GM21737 (cell line): ENCODE measurements around the gene SYNGR4.

Source experiments
- ATAC-seq: cut with Tn5 transposase; IDR thresholded peaks from one replicate; pipeline ENCODE4 v1.9.1; 2021; ENCODE audit warnings: mild to moderate bottlenecking, moderate library complexity; ENCODE audit not compliant: unreplicated experiment

SYNGR4 gene

GRCh38 chr19:48341515-48342413 is 22.4 kb upstream of the SYNGR4 start:
- no peak for ATAC-seq

DNA sequence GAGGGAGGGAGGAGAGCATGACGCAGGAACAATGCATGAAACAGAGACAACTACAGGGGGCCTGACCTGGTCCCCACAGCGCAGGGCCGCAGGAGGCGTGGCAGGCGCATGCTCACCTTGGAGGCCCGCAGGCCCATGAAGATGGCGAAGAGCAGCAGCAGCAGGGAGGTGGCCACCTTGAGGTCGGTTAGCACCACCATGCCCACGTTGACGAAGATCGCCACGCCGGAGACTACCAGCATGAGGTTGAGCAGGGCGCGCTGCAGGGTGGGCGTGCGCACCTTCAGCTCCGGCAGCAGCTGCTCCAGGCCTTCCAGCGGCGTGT is 21.8 kb upstream of the SYNGR4 start:
- ATAC-seq, result no peak

DNA sequence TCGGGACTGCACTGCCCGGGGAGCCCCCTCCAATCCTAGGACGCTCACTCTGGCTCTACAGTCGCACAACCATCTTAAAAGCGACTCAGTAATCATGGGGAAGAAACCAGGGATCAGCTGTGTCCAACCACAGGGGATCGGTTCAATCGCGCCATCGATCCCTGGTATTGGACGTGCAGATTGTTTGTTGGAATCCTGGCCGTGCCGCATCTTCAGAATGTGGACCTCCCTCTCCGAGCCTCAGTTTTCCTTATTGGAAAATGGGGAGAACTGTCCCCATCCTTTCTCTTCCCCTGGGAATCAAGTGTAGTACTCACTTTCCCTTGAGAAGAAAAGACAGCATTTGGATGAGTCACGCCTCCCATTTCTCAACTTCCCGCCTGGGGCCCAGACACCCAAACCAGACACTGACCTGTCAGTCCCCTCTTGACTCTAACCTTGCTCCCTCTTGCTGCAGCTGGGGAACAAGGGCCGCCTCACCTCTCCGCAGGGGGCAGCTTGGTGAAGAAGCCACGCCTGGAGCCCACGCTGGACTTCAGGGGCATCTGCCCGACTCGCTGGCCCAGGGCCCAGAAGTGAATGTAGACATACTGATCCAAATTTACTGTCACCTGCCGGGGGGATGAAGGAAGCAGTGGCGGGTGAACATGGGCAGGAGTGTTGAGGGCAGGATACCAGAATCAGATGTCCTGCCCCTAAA is 21.2 kb upstream of the SYNGR4 start:
- ATAC-seq, result no peak

DNA sequence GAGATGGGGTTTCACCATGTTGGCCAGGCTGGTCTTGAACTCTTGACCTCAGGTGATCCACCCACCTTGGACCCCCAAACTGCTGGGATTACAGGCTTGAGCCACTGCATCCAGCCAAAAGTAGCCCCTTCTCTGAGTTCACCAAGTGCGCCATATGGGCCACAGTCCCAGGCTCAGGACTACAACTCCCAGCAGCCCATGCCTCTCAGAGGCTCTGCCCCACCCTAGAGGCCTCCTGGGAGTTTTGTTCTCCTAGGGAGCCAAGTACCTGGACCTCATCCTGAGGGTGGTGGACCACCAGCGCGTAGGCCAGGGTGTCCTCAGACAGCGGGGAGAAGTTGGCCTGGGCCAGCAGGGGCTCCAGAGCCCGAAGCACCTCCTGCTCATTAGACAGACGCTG is 19.3 kb upstream of the SYNGR4 start:
- no peak for ATAC-seq

DNA sequence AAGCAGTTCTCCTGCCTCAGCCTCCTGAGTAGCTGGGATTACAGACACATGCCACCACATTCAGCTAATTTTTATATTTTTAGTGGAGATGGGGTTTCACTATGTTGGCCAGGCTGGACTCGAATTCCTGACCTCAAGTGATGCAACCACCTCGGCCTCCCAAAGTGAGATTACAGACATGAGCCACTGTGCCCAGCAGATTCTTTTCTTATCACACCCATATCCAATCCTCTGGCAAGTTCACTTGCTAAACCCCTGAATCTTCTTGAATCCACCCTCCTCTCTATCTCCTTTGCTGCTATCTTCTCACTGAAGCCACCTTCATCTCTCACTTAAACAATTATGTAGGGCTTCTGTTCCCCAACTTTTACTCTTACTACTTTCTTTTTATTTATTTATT is 18.0 kb upstream of the SYNGR4 start:
- ATAC-seq, result no peak

DNA sequence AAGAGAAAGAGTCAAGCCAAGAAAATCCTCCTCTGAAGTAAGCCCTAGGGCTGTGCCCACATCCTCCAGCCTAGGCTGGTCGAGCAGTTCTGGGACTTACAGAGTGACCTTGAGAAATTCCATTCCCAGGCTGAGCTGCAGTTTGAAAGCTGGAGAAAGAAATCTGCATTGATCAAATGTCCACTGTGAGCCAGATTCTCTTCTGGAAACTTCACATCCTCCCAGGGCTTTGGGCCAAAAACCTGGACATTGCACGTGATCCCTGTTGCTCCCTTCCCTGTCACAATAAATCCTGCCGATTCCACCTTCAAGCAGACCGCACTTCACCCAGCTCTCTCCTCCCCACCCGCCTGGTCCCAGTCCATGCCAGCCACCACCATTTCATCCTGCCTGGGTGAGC is 16.1 kb upstream of the SYNGR4 start:
- no peak for ATAC-seq

DNA sequence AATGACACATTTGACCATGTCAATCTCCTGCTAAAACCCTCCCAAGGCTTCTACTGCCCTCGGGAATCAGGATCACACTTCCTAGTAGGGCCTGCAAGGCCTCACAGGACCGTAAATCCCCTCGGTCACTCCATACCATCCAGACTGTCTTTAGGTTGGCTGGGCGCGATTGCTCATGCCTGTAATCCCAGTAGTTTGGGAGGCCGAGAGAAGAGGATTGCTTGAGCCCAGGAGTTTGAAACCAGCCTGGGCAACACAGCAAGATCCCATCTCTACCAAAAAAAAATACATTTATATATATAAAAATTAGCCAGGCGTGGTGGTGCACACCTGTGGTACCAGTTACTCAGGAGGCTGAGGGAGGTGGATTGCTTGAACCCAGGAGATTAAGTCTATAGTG is 15.4 kb upstream of the SYNGR4 start:
- ATAC-seq, result no peak

- no peak for ATAC-seq
These were observed 13.3 kb upstream of the SYNGR4 start for GRCh38 chr19:48350856-48351255.

- ATAC-seq, result no peak
These were observed 12.8 kb upstream of the SYNGR4 start for GRCh38 chr19:48351341-48351752.

DNA sequence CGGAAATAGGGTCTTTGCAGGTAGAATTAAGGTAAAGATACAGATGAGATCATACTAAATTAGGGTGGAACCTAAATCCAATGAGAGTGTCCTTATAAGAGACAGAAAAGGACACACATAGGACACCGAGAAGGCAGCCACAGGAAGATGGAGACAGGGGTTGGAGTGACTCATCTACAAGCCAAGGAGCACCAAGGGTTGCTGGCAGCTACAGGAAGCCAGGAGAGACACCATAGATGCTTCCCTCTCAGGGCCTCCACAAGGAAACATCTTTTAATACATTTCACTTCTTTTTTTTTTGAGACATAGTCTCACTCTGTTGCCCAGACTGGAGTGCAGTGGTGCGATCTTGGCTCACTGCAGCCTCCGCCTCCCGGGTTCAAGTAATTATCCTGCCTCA is 10.5 kb upstream of the SYNGR4 start:
- ATAC-seq, result no peak

DNA sequence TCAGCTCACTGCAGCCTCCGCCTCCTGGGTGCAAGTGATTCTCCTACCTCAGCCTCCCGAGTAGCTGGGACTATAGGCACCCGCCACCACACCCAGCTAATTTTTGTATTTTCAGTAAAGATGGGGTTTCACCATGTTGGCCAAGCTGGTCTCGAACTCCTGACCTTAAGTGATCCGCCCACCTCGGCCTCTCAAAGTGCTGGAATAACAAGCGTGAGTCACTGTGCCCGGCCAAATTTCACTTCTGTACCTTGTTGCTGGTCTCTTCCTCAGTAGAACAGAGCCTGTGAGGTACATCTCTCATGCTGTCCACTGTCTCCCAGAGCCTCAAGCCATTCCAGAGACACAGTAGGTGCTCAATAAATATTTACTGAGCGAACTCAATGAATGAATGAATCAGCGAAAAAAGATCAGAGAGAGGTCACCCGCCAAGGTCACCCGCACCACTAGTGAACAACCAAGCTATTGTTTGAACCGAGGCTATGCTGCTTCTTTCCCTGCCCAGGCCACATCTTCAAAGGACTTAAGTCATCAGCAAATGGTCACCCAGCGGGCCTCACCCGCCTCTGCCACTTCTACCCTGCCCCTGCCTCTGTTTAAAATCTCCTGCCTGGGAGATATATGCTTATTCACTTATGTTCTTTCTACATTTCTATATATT is 9.7 kb upstream of the SYNGR4 start:
- no peak for ATAC-seq

- ATAC-seq, result no peak
These were observed 8.7 kb upstream of the SYNGR4 start for GRCh38 chr19:48355365-48355954.

DNA sequence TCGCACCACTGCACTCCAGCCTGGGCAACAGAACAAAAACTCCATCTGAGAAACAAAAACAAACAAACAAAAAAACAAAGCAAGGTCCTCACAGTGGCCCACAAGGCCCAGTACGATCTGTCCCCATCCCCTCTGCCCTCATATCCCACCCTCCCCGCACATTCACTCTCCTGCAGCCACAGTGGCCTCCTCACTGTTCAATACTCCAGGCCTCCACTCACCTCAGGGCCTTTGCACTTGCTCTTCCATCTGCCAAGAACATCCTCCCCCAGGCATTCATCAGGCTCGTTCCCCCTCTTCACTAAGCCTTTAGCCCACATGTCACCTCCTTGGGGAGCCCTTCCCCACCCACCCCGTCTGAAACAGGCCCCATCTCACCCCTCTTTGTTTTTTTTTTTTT is 5.0 kb upstream of the SYNGR4 start:
- ATAC-seq, result no peak

DNA sequence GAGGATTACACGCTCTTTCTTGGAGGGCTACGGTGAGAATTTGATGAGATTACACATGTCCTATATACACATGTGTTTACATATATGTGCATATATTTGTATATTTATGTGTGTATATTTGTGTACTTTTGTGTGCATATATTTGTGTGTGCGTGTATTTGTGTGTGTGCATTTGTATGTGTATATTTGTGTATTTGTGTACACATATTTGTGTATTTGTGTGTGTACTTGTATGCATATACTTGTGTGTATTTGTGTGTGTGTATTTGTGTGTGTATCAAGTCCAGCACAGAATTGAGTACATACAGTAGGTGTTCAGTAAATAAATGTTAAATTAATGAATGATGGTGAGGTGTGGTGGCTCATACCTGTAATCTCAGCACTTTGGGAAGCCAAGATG is 2.3 kb upstream of the SYNGR4 start:
- no peak for ATAC-seq

GRCh38 chr19:48362716-48363499 is 1.3 kb upstream of the SYNGR4 start:
- peak; percentile 59 for ATAC-seq

DNA sequence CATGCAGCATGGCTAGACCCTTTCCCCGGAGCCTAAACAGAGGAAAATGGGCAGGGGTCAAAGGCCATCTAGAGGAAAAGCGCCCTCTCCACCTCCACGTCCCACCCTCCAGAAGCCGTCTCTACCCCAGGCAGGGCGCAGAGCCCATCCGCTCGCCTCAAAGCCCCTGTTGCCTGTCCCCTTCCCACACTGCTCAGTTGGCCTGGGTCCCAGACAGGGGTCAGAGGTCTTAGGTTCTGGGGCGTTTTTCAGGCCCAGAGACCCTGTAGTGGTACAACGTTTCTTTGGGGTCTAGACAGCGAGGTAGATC is 712 bp upstream of the SYNGR4 start:
- peak; percentile 2 for ATAC-seq

DNA sequence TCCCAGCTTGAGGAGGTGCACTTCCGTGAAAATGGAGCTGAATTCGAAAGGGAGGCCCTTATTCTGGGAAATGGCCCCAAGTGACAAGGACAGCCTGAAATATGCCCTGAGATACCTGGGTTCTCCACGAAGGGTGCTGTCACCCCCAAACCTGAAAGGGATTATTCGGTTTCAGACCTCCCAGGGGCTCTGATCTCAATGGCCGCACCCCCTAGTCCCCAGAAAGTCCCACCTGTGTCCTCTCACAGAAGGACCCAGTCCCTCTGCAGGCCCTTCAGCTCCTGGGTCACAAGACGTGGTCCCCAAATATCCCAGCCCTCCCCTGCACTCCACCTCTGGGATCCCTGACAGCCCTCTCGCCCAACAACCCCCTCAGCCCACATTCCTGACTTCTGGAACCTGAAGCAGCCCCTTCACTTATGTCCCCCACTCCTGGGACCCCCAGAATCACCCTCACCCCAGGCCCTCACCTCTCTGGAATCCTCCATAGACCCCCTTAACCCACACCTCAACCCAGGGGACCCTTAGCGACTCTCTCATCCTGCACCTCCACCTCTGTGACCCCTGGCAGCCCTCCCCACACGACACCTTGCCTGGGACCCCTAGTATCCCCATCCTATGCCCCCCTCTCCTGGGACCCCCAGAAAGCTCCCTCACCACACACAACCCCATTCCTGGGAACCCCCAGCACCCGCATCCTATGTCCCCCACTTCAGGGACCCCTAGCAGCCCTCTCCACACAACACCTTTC is 606 bp downstream of the SYNGR4 start:
- no peak for ATAC-seq

DNA sequence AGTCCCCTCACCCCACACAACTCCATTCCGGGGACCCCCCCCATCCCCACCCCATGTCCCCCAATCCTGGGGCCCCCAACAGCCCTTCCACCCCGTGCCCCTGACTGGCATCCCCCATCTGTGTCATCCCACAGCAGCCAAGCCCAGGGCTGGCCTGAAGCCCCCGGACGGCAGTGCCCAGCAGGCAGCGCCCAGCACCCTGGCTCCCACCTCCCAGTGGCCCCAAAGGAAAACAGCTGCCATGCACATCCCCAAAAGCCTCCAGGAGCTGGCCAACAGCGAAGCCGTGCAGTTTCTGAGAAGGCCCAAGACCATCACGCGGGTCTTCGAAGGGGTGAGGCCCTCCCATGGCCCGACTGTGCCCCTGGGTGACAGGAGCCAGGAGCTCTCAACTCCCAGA is 1.4 kb downstream of the SYNGR4 start:
- no peak for ATAC-seq

DNA sequence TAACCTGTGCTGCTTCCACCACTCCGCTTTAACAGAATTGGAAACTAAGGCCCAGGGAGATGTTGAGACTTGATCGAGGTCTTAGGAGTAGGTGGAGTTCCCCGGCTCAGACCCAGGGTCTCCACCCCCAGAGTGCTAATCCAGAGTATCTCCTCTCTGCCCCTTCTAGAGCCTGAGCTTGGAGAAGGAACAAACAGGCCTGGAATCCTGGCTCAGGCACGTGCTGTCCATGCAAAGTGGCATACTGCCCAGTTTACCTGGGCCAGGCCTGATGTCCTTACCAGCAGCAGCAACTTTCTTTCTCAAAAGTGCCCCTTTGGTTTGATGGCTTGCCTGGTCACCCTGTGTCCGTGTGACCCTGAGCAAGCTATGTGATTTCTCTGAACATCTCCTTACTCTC is 3.7 kb downstream of the SYNGR4 start:
- ATAC-seq, result no peak

DNA sequence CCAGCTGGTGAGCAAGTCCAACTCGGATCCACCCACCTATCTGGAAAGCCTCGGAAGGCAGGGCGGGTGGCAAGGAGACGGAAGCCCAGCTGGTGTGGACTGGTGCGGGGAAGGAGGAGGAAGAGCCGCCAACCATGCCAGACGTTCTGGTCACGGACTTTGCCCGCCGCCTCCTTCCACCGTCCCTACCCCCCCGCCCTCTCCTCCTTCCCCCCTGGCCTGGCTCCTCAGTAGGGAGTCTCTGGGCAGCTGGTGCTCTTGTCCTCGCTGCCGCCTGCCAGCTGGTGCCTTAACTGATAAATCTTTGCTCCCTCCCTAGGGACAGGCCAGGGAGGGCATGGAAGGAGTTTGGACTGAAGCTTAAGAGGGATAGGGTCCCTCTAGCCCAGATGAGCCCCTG is 4.8 kb downstream of the SYNGR4 start:
- no peak for ATAC-seq
